AG10803 (cell line): ENCODE data around the gene RAET1G.
"Not testable (repeated sequence)": the region's sequence is repeated elsewhere in the genome, so short reads cannot be mapped to it uniquely, and the experiment has no call there.

Experiments
- DNase-seq: peaks from one replicate; pipeline ENCODE4 v3.0.0; 2010; ENCODE audit warnings: low read depth
- H3K4me3 ChIP-seq: 2 replicates; pipeline ENCODE4 v1.5.1; 2011; ENCODE audit warnings: mild to moderate bottlenecking, low read length, control low read depth
- CTCF ChIP-seq: conservative IDR thresholded peaks from 2 replicates; pipeline ENCODE4 v1.5.1; 2011; ENCODE audit warnings: mild to moderate bottlenecking, low read length, control low read depth, inconsistent platforms

The RAET1G gene

GRCh38 chr6:149921361-149921760, 1.6 kb downstream of the RAET1G start:
- DNase-seq: no peak
- no peak overlapping the region for H3K4me3 ChIP-seq
- no peak for TF ChIP-seq CTCF

- no peak for TF ChIP-seq CTCF
- no peak overlapping the region for H3K4me3 ChIP-seq
- DNase-seq: no peak
Measured at GRCh38 chr6:149919834-149920225, 3.1 kb downstream of the RAET1G start.

GRCh38 chr6:149919126-149919833, 3.6 kb downstream of the RAET1G start:
- DNase-seq: not testable (repeated sequence)

GRCh38 chr6:149918151-149918905, 4.6 kb downstream of the RAET1G start:
- TF ChIP-seq CTCF: no peak
- no peak for DNase-seq
- no peak overlapping the region for H3K4me3 ChIP-seq

More at GRCh38 chr6:149919126-149919833, 3.6 kb downstream of the RAET1G start:
- H3K4me3 ChIP-seq: not testable (repeated sequence)

GRCh38 chr6:149917679-149918078, 5.2 kb downstream of the RAET1G start:
- no peak overlapping the region for H3K4me3 ChIP-seq
- no peak for TF ChIP-seq CTCF
- DNase-seq: no peak

- DNase-seq: no peak
- no peak overlapping the region for H3K4me3 ChIP-seq
- TF ChIP-seq CTCF: no peak
Measured at GRCh38 chr6:149915970-149916865, 6.7 kb downstream of the RAET1G start.

- DNase-seq: no peak
- H3K4me3 ChIP-seq: no peak overlapping the region
- no peak for TF ChIP-seq CTCF
Measured at GRCh38 chr6:149913540-149914240, 9.2 kb downstream of the RAET1G start.
